ENCODE data around the gene SUPT3H.

SUPT3H gene

GRCh38 chr6:45377554-45378333 is at the start of gene SUPT3H:
TSS of gene SUPT3H (minus strand) at chr6:45377934.
- peak; percentile 56 to 64 for DNase-seq

GRCh38 chr6:45426251-45426650 is 48.5 kb upstream of the SUPT3H start:
- DNase-seq, result no peak

GRCh38 chr6:45424451-45424861 is 46.7 kb upstream of the SUPT3H start:
- no peak for DNase-seq

- no peak for DNase-seq
These were observed 46.2 kb upstream of the SUPT3H start for GRCh38 chr6:45423824-45424450.

GRCh38 chr6:45423111-45423823 is 45.5 kb upstream of the SUPT3H start:
- DNase-seq, result no peak

GRCh38 chr6:45422503-45423110 is 44.9 kb upstream of the SUPT3H start:
- no peak for DNase-seq

GRCh38 chr6:45421709-45422502 is 44.2 kb upstream of the SUPT3H start:
- DNase-seq, result no peak

GRCh38 chr6:45420909-45421708 is 43.4 kb upstream of the SUPT3H start:
- no peak for DNase-seq

- no peak for DNase-seq
These were observed 42.6 kb upstream of the SUPT3H start for GRCh38 chr6:45420083-45420908.

- no peak for DNase-seq
These were observed 41.9 kb upstream of the SUPT3H start for GRCh38 chr6:45419571-45420082.

GRCh38 chr6:45417436-45417835 is 39.7 kb upstream of the SUPT3H start:
- no peak for DNase-seq

- DNase-seq, result no peak
These were observed 39.0 kb upstream of the SUPT3H start for GRCh38 chr6:45416700-45417099.

- DNase-seq, result no peak
These were observed 38.2 kb upstream of the SUPT3H start for GRCh38 chr6:45415788-45416518.

- no peak for DNase-seq
These were observed 37.6 kb upstream of the SUPT3H start for GRCh38 chr6:45415315-45415714.

GRCh38 chr6:45411959-45412358 is 34.2 kb upstream of the SUPT3H start:
- no peak for DNase-seq

- DNase-seq, result no peak
These were observed 22.3 kb upstream of the SUPT3H start for GRCh38 chr6:45400021-45400420.

GRCh38 chr6:45398075-45398813 is 20.5 kb upstream of the SUPT3H start:
- DNase-seq, result no peak

- no peak for DNase-seq
These were observed 16.9 kb upstream of the SUPT3H start for GRCh38 chr6:45394586-45395095.

GRCh38 chr6:45388328-45388727 is 10.6 kb upstream of the SUPT3H start:
- no peak for DNase-seq
